ENCODE data around the gene GSTO2.

GSTO2 gene

GRCh38 chr10:104333728-104334373, 64.9 kb downstream of the GSTO2 start:
- Histone ChIP-seq H3K27ac (peak overlapping the region; percentile 51), H3K4me2 (ENCODE audit: low read length) (peak overlapping the region; percentile 36), H3K9me3 (ENCODE audit: control insufficient read depth, low read length) (no peaks in the 10 kb centered on the region), H3K4me1 (peaks cover 2% of the 10 kb centered on the region), H3K79me2 (peaks cover 35% of the 10 kb centered on the region), H3K4me3 (ENCODE audit: low read depth, low read length) (no peak overlapping the region), H3K27me3 (ENCODE audit: control insufficient read depth, insufficient read depth, low read length) (no peaks in the 10 kb centered on the region), H2AFZ (no peak overlapping the region), H3K36me3 (ENCODE audit: control insufficient read depth, insufficient read depth, low read length) (no peaks in the 10 kb centered on the region), H3K9ac (no peak overlapping the region)
- TF ChIP-seq CTCF (IDR thresholded peaks at IDR 0.05), result no peak

GRCh38 chr10:104334561-104334960, 65.6 kb downstream of the GSTO2 start:
- Histone ChIP-seq H3K27me3 (ENCODE audit: control insufficient read depth, insufficient read depth, low read length) (no peaks in the 10 kb centered on the region), H3K9ac (no peak overlapping the region), H3K36me3 (ENCODE audit: control insufficient read depth, insufficient read depth, low read length) (no peaks in the 10 kb centered on the region), H2AFZ (no peak overlapping the region), H3K9me3 (ENCODE audit: control insufficient read depth, low read length) (no peaks in the 10 kb centered on the region), H3K27ac (no peak overlapping the region), H3K4me1 (peaks cover 2% of the 10 kb centered on the region), H3K4me3 (ENCODE audit: low read depth, low read length) (no peak overlapping the region), H3K4me2 (ENCODE audit: low read length) (no peak overlapping the region), H3K79me2 (peaks cover 31% of the 10 kb centered on the region)
- TF ChIP-seq CTCF (IDR thresholded peaks at IDR 0.05), result no peak

GRCh38 chr10:104334965-104335650, 66.1 kb downstream of the GSTO2 start:
- Histone ChIP-seq H3K4me1 (peaks cover 2% of the 10 kb centered on the region), H3K9me3 (ENCODE audit: control insufficient read depth, low read length) (no peaks in the 10 kb centered on the region)

GRCh38 chr10:104336821-104337467, 68.0 kb downstream of the GSTO2 start:
- H3K79me2 ChIP-seq, result peaks cover 20% of the 10 kb centered on the region
- no peaks in the 10 kb centered on the region for H3K36me3 ChIP-seq (ENCODE audit: control insufficient read depth, insufficient read depth, low read length)
- H3K27ac ChIP-seq, result peak overlapping the region; percentile 93
- H3K9me3 ChIP-seq (ENCODE audit: control insufficient read depth, low read length), result no peaks in the 10 kb centered on the region
- no peaks in the 10 kb centered on the region for H3K27me3 ChIP-seq (ENCODE audit: control insufficient read depth, insufficient read depth, low read length)
- H3K4me3 ChIP-seq (ENCODE audit: low read depth, low read length), result peak overlapping the region; percentile 96
- H3K4me1 ChIP-seq, result no peaks in the 10 kb centered on the region
- H3K4me2 ChIP-seq (ENCODE audit: low read length), result peak overlapping the region; percentile 86
- H3K9ac ChIP-seq, result no peak overlapping the region
- H2AFZ ChIP-seq, result no peak overlapping the region
- no peak for TF ChIP-seq CTCF (IDR thresholded peaks at IDR 0.05)

More at GRCh38 chr10:104334965-104335650, 66.1 kb downstream of the GSTO2 start:
- no peak overlapping the region for H3K27ac ChIP-seq
- H3K4me3 ChIP-seq (ENCODE audit: low read depth, low read length), result no peak overlapping the region
- no peaks in the 10 kb centered on the region for H3K27me3 ChIP-seq (ENCODE audit: control insufficient read depth, insufficient read depth, low read length)
- H3K36me3 ChIP-seq (ENCODE audit: control insufficient read depth, insufficient read depth, low read length), result no peaks in the 10 kb centered on the region
- no peak overlapping the region for H2AFZ ChIP-seq
- no peak overlapping the region for H3K4me2 ChIP-seq (ENCODE audit: low read length)
- no peak overlapping the region for H3K9ac ChIP-seq
- no peak for TF ChIP-seq CTCF (IDR thresholded peaks at IDR 0.05)
- H3K79me2 ChIP-seq, result peaks cover 26% of the 10 kb centered on the region
